GM12878 (cell line): ENCODE measurements around the gene ZFR. TPM values are rescaled to one million over a fixed set of nuclear protein-coding genes. Genes with fewer than 3 reads are reported as not detected.

Experiments used
- ATAC-seq: fragments of 200-7000 bp; cut with Tn5 transposase; 3 replicates; pipeline ENCODE4 v1.9.1; 2020; ENCODE audit warnings: mild to moderate bottlenecking, moderate library complexity
- BruUV-seq: library from RNA; stranded (reverse); fragments of 400-500 nt; replicated peaks from 2 replicates; lab custom pipeline; 2021; lab: Mats Ljungman, UMichigan
- CTCF ChIA-PET: fragments of 300-600 bp; sonication (Branson Sonifier 250); formaldehyde crosslinking; extraction: SDS; loops from one replicate; lab custom pipeline; 2021; ENCODE audit warnings: inconsistent platforms; lab: Yijun Ruan, JAX
- POLR2A ChIA-PET: fragments of 350-600 bp; formaldehyde crosslinking; extraction: SDS; loops from one replicate; lab custom pipeline; 2021; ENCODE audit warnings: inconsistent platforms; lab: Charles Lee
- RAD21 ChIA-PET: fragments of 300-600 bp; sonication (Branson Sonifier 250); formaldehyde crosslinking; loops from one replicate; lab custom pipeline; 2023; ENCODE audit warnings: antibody characterized with exemption; ENCODE audit not compliant: unreplicated experiment; lab: Charles Lee
- SMC1A ChIA-PET: fragments of 300-600 bp; sonication (Branson Sonifier 250); formaldehyde crosslinking; loops from one replicate; lab custom pipeline; 2023; ENCODE audit not compliant: unreplicated experiment, uncharacterized antibody; lab: Charles Lee
- DNase-seq: peaks from one replicate; pipeline ENCODE4 v3.0.0-alpha.2; 2011; ENCODE audit warnings: low read depth, low spot score
- FAIRE-seq: peaks from 3 replicates; lab custom pipeline; 2011; peaks lifted over from hg19 to GRCh38; lab: Jason Lieb, UNC
- H2AFZ ChIP-seq: 2 replicates; pipeline ENCODE4 v1.6.0; 2011; ENCODE audit warnings: low read depth, low read length, control low read depth; ENCODE audit not compliant: control insufficient read depth
- H3K27ac ChIP-seq: 2 replicates; pipeline ENCODE4 v1.5.1; 2011; ENCODE audit warnings: control low read depth; ENCODE audit not compliant: control insufficient read depth, insufficient read depth
- H3K27me3 ChIP-seq, 2 experiments: replicated peaks in 1 of 2; 2 replicates each; pipeline versions ENCODE4 v1.6.0 to v1.6.1; 2011; ENCODE audit warnings: low read length in 1 of 2; ENCODE audit not compliant: control insufficient read depth in 2 of 2, insufficient read depth in 2 of 2
- H3K36me3 ChIP-seq, 2 experiments: 2 replicates each; pipeline ENCODE4 v1.5.1; 2011; ENCODE audit warnings: low read length in 1 of 2; ENCODE audit not compliant: control insufficient read depth in 2 of 2, insufficient read depth in 2 of 2
- H3K4me1 ChIP-seq: 2 replicates; pipeline ENCODE4 v1.6.1; 2011; ENCODE audit warnings: mild to moderate bottlenecking, low read length, moderate library complexity, mixed read lengths; ENCODE audit not compliant: control insufficient read depth, insufficient read depth
- H3K4me2 ChIP-seq: 2 replicates; pipeline ENCODE4 v1.6.0; 2011; ENCODE audit warnings: control low read depth; ENCODE audit not compliant: control insufficient read depth, insufficient read depth
- H3K4me3 ChIP-seq: fragments of 200-600 bp; sonication (generic); 2 replicates; pipeline ENCODE4 v1.5.1; 2016
- H3K79me2 ChIP-seq: 2 replicates; pipeline ENCODE4 v1.6.0; 2011; ENCODE audit warnings: low read length; ENCODE audit not compliant: control insufficient read depth, insufficient read depth
- H3K9ac ChIP-seq: 2 replicates; pipeline ENCODE4 v1.8.0; 2011; ENCODE audit warnings: low read length, control low read depth, mixed read lengths; ENCODE audit not compliant: control insufficient read depth, insufficient read depth
- H3K9me3 ChIP-seq: replicated peaks from 3 replicates; pipeline ENCODE4 v1.5.1; 2011; ENCODE audit warnings: mild to moderate bottlenecking, low read length; ENCODE audit not compliant: control insufficient read depth, insufficient read depth
- H4K20me1 ChIP-seq: 2 replicates; pipeline ENCODE4 v1.6.0; 2011; ENCODE audit not compliant: control insufficient read depth, insufficient read depth
- BCL3 ChIP-seq: IDR thresholded peaks from 2 replicates; pipeline ENCODE4 v1.6.1; 2011; ENCODE audit warnings: borderline replicate concordance, low read depth, mild to moderate bottlenecking, moderate library complexity, low read length; ENCODE audit not compliant: insufficient read depth, poor library complexity, severe bottlenecking
- BRCA1 ChIP-seq: IDR thresholded peaks from 2 replicates; pipeline ENCODE4 v1.6.1; 2011; ENCODE audit warnings: low read depth, low read length, improper control_type of control experiment
- CUX1 ChIP-seq: IDR thresholded peaks from 2 replicates; pipeline ENCODE4 v1.6.1; 2012; ENCODE audit warnings: improper control_type of control experiment, low read depth, low read length; ENCODE audit not compliant: insufficient replicate concordance
- HDAC2 ChIP-seq: fragments of 200-600 bp; sonication (generic); IDR thresholded peaks from 2 replicates; pipeline ENCODE4 v1.6.1; 2017
- IRF4 ChIP-seq: IDR thresholded peaks from 2 replicates; pipeline ENCODE4 v1.6.1; 2011; ENCODE audit warnings: low read depth, low read length
- MEF2B ChIP-seq: fragments of 450-650 bp; IDR thresholded peaks from 2 replicates; pipeline ENCODE4 v1.6.1; 2018; ENCODE audit warnings: mild to moderate bottlenecking, moderate library complexity; ENCODE audit not compliant: partially characterized antibody, poor library complexity, severe bottlenecking
- MYC ChIP-seq: IDR thresholded peaks from 2 replicates; pipeline ENCODE4 v1.6.1; 2011; ENCODE audit warnings: mild to moderate bottlenecking, low read length, moderate library complexity, inconsistent platforms; ENCODE audit not compliant: insufficient read depth, insufficient replicate concordance, insufficient read length, severe bottlenecking
- NR2F1 ChIP-seq: fragments of 450-650 bp; conservative IDR thresholded peaks from 2 replicates; pipeline ENCODE4 v1.6.1; 2017; ENCODE audit warnings: mild to moderate bottlenecking
- POLR2A ChIP-seq: IDR thresholded peaks from 2 replicates; pipeline ENCODE4 v1.6.1; 2011; ENCODE audit warnings: low read depth, mild to moderate bottlenecking, low read length
- SIX5 ChIP-seq: IDR thresholded peaks from 2 replicates; pipeline ENCODE4 v1.6.1; 2011; ENCODE audit warnings: mild to moderate bottlenecking, low read depth, low read length, moderate library complexity; ENCODE audit not compliant: severe bottlenecking
- STAT1 ChIP-seq: fragments of 450-650 bp; conservative IDR thresholded peaks from 2 replicates; pipeline ENCODE4 v1.6.1; 2014; ENCODE audit warnings: antibody characterized with exemption, mild to moderate bottlenecking
- ZBTB33 ChIP-seq: fragments of 450-650 bp; IDR thresholded peaks from 2 replicates; pipeline ENCODE4 v1.6.1; 2017; ENCODE audit warnings: mild to moderate bottlenecking
- ZNF217 ChIP-seq: fragments of 450-650 bp; IDR thresholded peaks from 2 replicates; pipeline ENCODE4 v1.6.1; 2017; ENCODE audit warnings: antibody characterized with exemption, mild to moderate bottlenecking
- WGBS: methylation state at CpG from one replicate; pipeline ENCODE4 v1.1.6; 2016; ENCODE audit warnings: low lambda C conversion rate; ENCODE audit not compliant: insufficient replicate concordance, insufficient coverage; ENCODE audit errors: missing lambda C conversion rate; 5-methylcytosine and 5-hydroxymethylcytosine counted together
- in situ Hi-C: fragments of 300-500 bp; cut with MboI; formaldehyde crosslinking; loops from 9 replicates; pipeline ENCODE4 v1.14.3; 2018; ENCODE audit warnings: mixed read lengths
- intact Hi-C: fragments of 100-400 bp; cut with micrococcal nuclease; formaldehyde crosslinking; loops from one replicate; pipeline ENCODE4 v1.14.2; 2022; ENCODE audit not compliant: unreplicated experiment
- polyA plus RNA-seq, 11 experiments: library from polyadenylated mRNA; depleted of rRNA in 4 of 11; unstranded in 6 of 11; stranded (reverse) in 5 of 11; fragments of >200 nt; fragmentation: Nextera tagmentation in 4 of 11; fragmentation: Illumina TruSeq in 1 of 11; extraction: Ambion mirVana in 4 of 11; extraction: Trizol in 1 of 11; gene quantifications; 1 replicate in 1 of 11; 2 replicates in 10 of 11; pipeline versions ENCODE4 v1.2.1 to v1.2.3, GENCODE V29; 2011 to 2016; ENCODE audit warnings: inconsistent platforms in 2 of 11, missing spikeins in 2 of 11, low read depth in 1 of 11
- total RNA-seq, 4 experiments: library from RNA; depleted of rRNA in 3 of 4; stranded (reverse); fragments of >200 nt in 3 of 4; fragmentation: Illumina TruSeq in 1 of 4; extraction: Trizol in 1 of 4; gene quantifications; 2 replicates each; pipeline versions ENCODE4 v1.2.1 to v1.2.3, GENCODE V29; 2013 to 2021

ZFR gene
- total and polyA plus RNA-seq, 10 of the 15 experiments (the other 5 are each of a cell fraction or from before 2014, with no cell fraction given), result 33.7 to 90.6 (median 72.9) TPM

GRCh38 chr5:32312595-32313332, 131.8 kb downstream of the ZFR start, which contains the start of gene MTMR12 (continued):
- TF ChIP-seq CUX1 (no peak), NR2F1 (peak; percentile 72), ZNF217 (0 out of 2 replicates have a peak, but pooled peaks have one; percentile 72), HDAC2 (no peak)

GRCh38 chr5:32312197-32312594, 132.3 kb downstream of the ZFR start:
- ChIA-PET CTCF (interaction anchor here (0.7 kb wide), 1 partner anchor 148 kb away, joined by 3 read pairs; no protein-coding TSS in a partner anchor), SMC1A (interaction anchor here (0.6 to 0.9 kb wide), 3 partner anchors 17 to 56 kb away, joined by 3 read pairs; no protein-coding TSS in a partner anchor), POLR2A (interaction anchor here (1.0 to 1.5 kb wide), 2 partner anchors 12 to 32 kb away, joined by 3 to 4 read pairs; no protein-coding TSS in a partner anchor), RAD21 (interaction anchor here (1.0 to 1.3 kb wide), 2 partner anchors 31 to 37 kb away, joined by 4 read pairs; no protein-coding TSS in a partner anchor)
- in situ Hi-C loops (no loop called here), intact Hi-C loops (loop anchor here (1.0 to 2.0 kb wide), 2 partner anchors 32 to 137 kb away; partner anchors contain the start of gene GOLPH3)
- FAIRE-seq, result no peak
- peak overlapping the region; percentile 72 for H3K4me3 ChIP-seq
- no peak for DNase-seq
- peak overlapping the region; percentile 61 for H2AFZ ChIP-seq
- H3K4me2 ChIP-seq, result peak overlapping the region; percentile 96
- no peaks in the 10 kb centered on the region for H3K9me3 ChIP-seq
- 3% methylated on average over 33 of the region's 34 CpGs for WGBS
- no peaks in the 10 kb centered on the region for H4K20me1 ChIP-seq
- BruUV-seq, result no TSS peak
- H3K36me3 ChIP-seq, result no peaks in the 10 kb centered on the region; a peak in 1 of 4 replicates
- peaks cover 32% of the 10 kb centered on the region for H3K79me2 ChIP-seq
- H3K4me1 ChIP-seq, result peaks cover 13% of the 10 kb centered on the region
- H3K9ac ChIP-seq, result peak overlapping the region; percentile 88
- H3K27me3 ChIP-seq, result no peaks in the 10 kb centered on the region
- H3K27ac ChIP-seq, result peak overlapping the region; percentile 83
- peak; percentile 40 for ATAC-seq
- TF ChIP-seq BRCA1, result no peak
- TF ChIP-seq IRF4, result no peak
- no peak for TF ChIP-seq STAT1
- no peak for TF ChIP-seq BCL3
- peak; percentile 84 for TF ChIP-seq MEF2B
- TF ChIP-seq ZBTB33, result no peak
- TF ChIP-seq POLR2A, result 0 out of 2 replicates have a peak, but pooled peaks have one; percentile 3
- TF ChIP-seq MYC, result no peak
- TF ChIP-seq SIX5, result no peak
